IPS DF 6.9 (cell line): ENCODE data around the gene WNT5B.

Experiments
- DNase-seq: peaks from one replicate; pipeline ENCODE4 v3.0.0-alpha.2; 2013; ENCODE audit warnings: low read depth, low spot score
- H3K27ac ChIP-seq: one replicate; pipeline ENCODE4 v1.5.1; 2013; ENCODE audit warnings: low read length, control low read depth
- H3K27me3 ChIP-seq: 2 replicates; pipeline ENCODE4 v1.6.1; 2013; ENCODE audit warnings: mild to moderate bottlenecking, low read length; ENCODE audit not compliant: control insufficient read depth, insufficient read depth
- H3K36me3 ChIP-seq: 2 replicates; pipeline ENCODE4 v1.6.1; 2013; ENCODE audit warnings: low read length; ENCODE audit not compliant: control insufficient read depth, insufficient read depth
- H3K4me1 ChIP-seq: 2 replicates; pipeline ENCODE4 v1.6.1; 2013; ENCODE audit warnings: low read length; ENCODE audit not compliant: control insufficient read depth, insufficient read depth
- H3K4me3 ChIP-seq: 2 replicates; pipeline ENCODE4 v1.5.1; 2013; ENCODE audit warnings: mild to moderate bottlenecking, low read length
- H3K9me3 ChIP-seq: 2 replicates; pipeline ENCODE4 v1.6.1; 2013; ENCODE audit warnings: low read length, inconsistent platforms; ENCODE audit not compliant: control insufficient read depth, insufficient read depth
- WGBS: extraction: QIAGEN DNeasy Blood & Tissue Kit; methylation state at CpG from one replicate; pipeline ENCODE4 v1.1.7; 2013; ENCODE audit warnings: mixed read lengths, missing lambda C conversion rate; ENCODE audit not compliant: insufficient read length, insufficient coverage; 5-methylcytosine and 5-hydroxymethylcytosine counted together

Gene WNT5B

GRCh38 chr12:1611803-1612572, 17.0 kb upstream of the WNT5B start:
- WGBS = no CpG with 5 or more reads among the region's 13 CpGs
- H3K36me3 ChIP-seq = no peaks in the 10 kb centered on the region
- no peaks in the 10 kb centered on the region for H3K27me3 ChIP-seq
- no peak for DNase-seq
- no peaks in the 10 kb centered on the region for H3K4me1 ChIP-seq
- H3K27ac ChIP-seq = no peak overlapping the region
- H3K4me3 ChIP-seq = no peak overlapping the region
- H3K9me3 ChIP-seq = no peaks in the 10 kb centered on the region

- no CpG with 5 or more reads among the region's 4 CpGs for WGBS
- H3K9me3 ChIP-seq = no peaks in the 10 kb centered on the region
- H3K27me3 ChIP-seq = no peaks in the 10 kb centered on the region
- no peak overlapping the region for H3K4me3 ChIP-seq
- no peaks in the 10 kb centered on the region for H3K36me3 ChIP-seq
- H3K4me1 ChIP-seq = no peaks in the 10 kb centered on the region
- no peak overlapping the region for H3K27ac ChIP-seq
- no peak for DNase-seq
Observed at GRCh38 chr12:1613860-1614259, 15.2 kb upstream of the WNT5B start.

GRCh38 chr12:1614360-1614759, 14.7 kb upstream of the WNT5B start:
- no peak for DNase-seq
- H3K36me3 ChIP-seq = no peaks in the 10 kb centered on the region
- no peaks in the 10 kb centered on the region for H3K27me3 ChIP-seq
- H3K4me1 ChIP-seq = no peaks in the 10 kb centered on the region
- no CpG with 5 or more reads among the region's 6 CpGs for WGBS
- no peak overlapping the region for H3K4me3 ChIP-seq
- no peaks in the 10 kb centered on the region for H3K9me3 ChIP-seq
- H3K27ac ChIP-seq = no peak overlapping the region

GRCh38 chr12:1616233-1617066, 12.6 kb upstream of the WNT5B start:
- Histone ChIP-seq H3K27me3 (no peaks in the 10 kb centered on the region), H3K27ac (no peak overlapping the region), H3K9me3 (no peaks in the 10 kb centered on the region), H3K4me3 (no peak overlapping the region), H3K4me1 (no peaks in the 10 kb centered on the region), H3K36me3 (no peaks in the 10 kb centered on the region)
- no peak for DNase-seq
- WGBS = no CpG with 5 or more reads among the region's 16 CpGs

GRCh38 chr12:1618489-1618888, 10.5 kb upstream of the WNT5B start:
- H3K27ac ChIP-seq = no peak overlapping the region
- H3K9me3 ChIP-seq = no peaks in the 10 kb centered on the region
- H3K4me1 ChIP-seq = no peaks in the 10 kb centered on the region
- H3K27me3 ChIP-seq = no peaks in the 10 kb centered on the region
- DNase-seq = no peak
- H3K36me3 ChIP-seq = no peaks in the 10 kb centered on the region
- H3K4me3 ChIP-seq = no peak overlapping the region

GRCh38 chr12:1619159-1619558, 9.9 kb upstream of the WNT5B start:
- DNase-seq = no peak
- no peak overlapping the region for H3K4me3 ChIP-seq
- no peaks in the 10 kb centered on the region for H3K9me3 ChIP-seq
- no peak overlapping the region for H3K27ac ChIP-seq
- no peaks in the 10 kb centered on the region for H3K36me3 ChIP-seq
- WGBS = no CpG with 5 or more reads among the region's 4 CpGs
- H3K27me3 ChIP-seq = no peaks in the 10 kb centered on the region
- H3K4me1 ChIP-seq = no peaks in the 10 kb centered on the region

GRCh38 chr12:1619587-1619986, 9.4 kb upstream of the WNT5B start:
- Histone ChIP-seq H3K27ac (no peak overlapping the region), H3K4me1 (no peaks in the 10 kb centered on the region), H3K36me3 (no peaks in the 10 kb centered on the region), H3K4me3 (no peak overlapping the region), H3K9me3 (no peaks in the 10 kb centered on the region), H3K27me3 (no peaks in the 10 kb centered on the region)
- no peak for DNase-seq
- WGBS = no CpG with 5 or more reads among the region's 8 CpGs

GRCh38 chr12:1620092-1620491, 8.9 kb upstream of the WNT5B start:
- no CpG with 5 or more reads among the region's 1 CpG for WGBS
- no peak overlapping the region for H3K27ac ChIP-seq
- no peaks in the 10 kb centered on the region for H3K4me1 ChIP-seq

GRCh38 chr12:1622406-1622805, 6.6 kb upstream of the WNT5B start:
- no peak for DNase-seq
- Histone ChIP-seq H3K9me3 (no peaks in the 10 kb centered on the region), H3K27me3 (no peaks in the 10 kb centered on the region), H3K36me3 (no peaks in the 10 kb centered on the region), H3K27ac (no peak overlapping the region), H3K4me1 (no peaks in the 10 kb centered on the region), H3K4me3 (no peak overlapping the region)
- no CpG with 5 or more reads among the region's 3 CpGs for WGBS

More at GRCh38 chr12:1620092-1620491, 8.9 kb upstream of the WNT5B start:
- Histone ChIP-seq H3K9me3 (no peaks in the 10 kb centered on the region), H3K27me3 (no peaks in the 10 kb centered on the region), H3K36me3 (no peaks in the 10 kb centered on the region), H3K4me3 (no peak overlapping the region)
- DNase-seq = no peak

- Histone ChIP-seq H3K4me3 (peak overlapping the region; percentile 18; the same call in 1 of the 2 replicates), H3K36me3 (no peaks in the 10 kb centered on the region), H3K27me3 (peaks cover 35% of the 10 kb centered on the region), H3K27ac (no peak overlapping the region), H3K9me3 (no peaks in the 10 kb centered on the region), H3K4me1 (0 out of 2 replicates have a peak, but pooled peaks cover 2% of the 10 kb centered on the region)
- no peak for DNase-seq
- no CpG with 5 or more reads among the region's 32 CpGs for WGBS
Observed at GRCh38 chr12:1629338-1630132, 504 bp downstream of the WNT5B start.
